ENCODE measurements around the gene SLC15A5.
A peak's percentile ranks its signal among the peaks of the same experiment; 100 is the strongest.

Gene SLC15A5

GRCh38 chr12:16258963-16259362 is 18.5 kb downstream of the SLC15A5 start:
- DNase-seq: no peak

- DNase-seq: no peak
Measured at GRCh38 chr12:16246264-16246663, 31.2 kb downstream of the SLC15A5 start.

DNA sequence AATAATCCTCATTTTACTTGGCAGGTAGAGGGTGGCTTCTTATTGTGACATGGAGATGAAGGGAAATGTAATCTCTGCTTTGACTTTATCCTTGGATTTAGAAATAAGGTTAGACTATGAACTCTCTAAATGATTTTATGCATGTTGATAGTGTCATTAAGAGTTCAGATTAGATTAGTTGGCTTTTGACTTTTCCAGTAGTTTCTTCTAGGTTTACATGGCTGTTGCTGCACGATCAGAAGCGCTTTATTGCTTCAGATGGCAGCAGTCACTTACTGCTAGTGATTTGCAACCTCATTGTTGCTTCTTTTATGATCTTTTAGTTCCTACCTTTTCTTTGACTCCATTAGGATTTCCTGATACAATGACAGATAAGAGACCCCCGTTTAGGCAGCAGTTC is 32.3 kb downstream of the SLC15A5 start:
- no peak for DNase-seq

DNA sequence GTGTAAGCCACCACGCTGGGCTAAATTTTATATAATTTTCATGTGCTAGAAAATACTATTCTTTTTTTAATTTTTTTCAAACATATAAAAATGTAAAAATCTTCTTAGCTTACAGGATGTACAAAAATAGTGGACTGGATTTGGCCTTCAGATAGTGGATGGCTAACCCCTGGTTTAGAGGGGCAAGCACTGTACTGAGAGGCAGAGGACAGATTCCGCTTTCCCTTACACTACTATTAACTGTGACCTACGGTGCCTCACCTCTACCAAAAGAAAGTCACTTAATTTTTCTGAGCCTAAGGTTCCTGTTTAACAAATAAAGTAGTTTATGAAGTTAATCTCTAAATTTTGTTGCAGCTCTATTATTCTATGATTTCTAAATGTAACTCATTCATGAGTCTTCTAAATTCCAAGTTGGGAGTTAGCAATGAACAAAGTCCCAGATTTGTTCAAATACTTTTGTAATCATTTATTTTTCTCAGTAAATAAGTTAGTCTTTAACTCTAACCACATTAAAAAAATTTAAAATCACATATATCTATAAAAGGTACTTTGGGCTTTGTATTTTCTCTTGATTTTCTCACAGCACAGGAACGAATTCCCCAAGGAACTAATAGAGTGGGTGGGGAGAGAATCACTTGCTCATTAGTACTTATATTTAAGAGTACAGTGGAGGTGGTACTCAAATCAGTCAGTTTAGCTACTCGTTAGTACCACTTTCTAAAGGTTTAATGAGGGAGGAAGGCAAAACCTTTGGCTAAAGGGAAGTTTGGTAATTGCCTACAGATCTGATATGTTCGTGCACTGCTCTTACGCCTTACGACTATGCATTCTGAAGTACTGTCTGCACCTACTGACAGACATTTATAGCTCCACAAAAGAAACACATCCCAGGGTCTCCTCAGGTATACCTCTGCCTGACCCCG is 33.7 kb downstream of the SLC15A5 start:
- no peak for DNase-seq

DNA sequence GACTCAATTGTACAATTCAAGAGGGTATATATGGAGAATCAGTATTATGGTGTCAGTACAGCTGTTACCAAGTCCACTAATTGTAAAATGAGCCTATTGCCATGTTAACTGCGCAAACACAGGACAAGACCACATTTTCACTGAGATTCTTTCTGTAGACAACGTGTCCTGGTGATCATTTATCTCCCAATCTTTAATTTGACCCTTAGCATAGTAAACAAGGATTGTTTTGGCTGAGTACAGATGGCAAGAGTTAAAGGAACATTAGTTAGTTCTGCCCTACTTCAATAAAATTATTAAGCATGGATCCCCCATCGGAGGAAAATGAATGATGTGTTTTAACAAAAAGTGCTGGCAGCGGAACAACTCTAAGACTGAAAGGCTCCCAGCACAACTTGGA is 36.1 kb downstream of the SLC15A5 start:
- DNase-seq: no peak

DNA sequence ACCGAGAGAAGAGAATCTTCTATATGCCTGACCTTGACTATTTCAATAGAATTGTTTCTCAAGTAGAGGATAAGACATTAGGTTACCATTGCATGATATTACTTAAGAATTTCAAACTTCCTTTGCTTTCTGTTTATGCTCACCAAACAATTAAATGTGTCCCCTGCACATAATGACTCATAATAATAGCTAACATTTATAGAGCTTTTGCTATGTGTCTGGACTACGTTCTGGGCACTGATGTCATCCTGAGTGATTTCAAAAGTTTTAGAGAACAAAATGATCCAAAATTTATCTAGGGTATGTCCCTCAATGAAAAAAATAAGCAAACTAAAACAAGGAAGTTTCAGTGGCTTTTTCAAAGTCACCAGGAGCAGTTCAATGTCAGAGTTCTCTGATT is 38.8 kb downstream of the SLC15A5 start:
- no peak for DNase-seq

DNA sequence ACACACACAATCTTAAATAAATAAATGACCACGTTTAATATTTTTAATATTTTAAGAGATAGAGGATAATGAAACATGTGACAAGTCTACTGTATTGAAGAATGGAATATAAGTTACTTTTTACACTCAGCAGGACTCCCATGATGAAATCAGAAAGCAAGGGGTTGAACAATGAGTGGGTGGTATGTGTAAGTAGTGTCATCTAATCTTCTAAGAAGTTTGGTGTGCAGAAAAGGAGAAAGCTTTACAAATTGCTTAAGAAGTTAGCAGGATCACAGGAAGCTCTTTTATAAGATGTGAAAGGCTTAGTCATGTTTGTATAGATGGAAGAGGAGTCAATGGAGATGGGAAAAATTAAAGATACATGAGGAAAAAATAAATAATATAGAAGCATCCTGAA is 47.8 kb downstream of the SLC15A5 start:
- no peak for DNase-seq

DNA sequence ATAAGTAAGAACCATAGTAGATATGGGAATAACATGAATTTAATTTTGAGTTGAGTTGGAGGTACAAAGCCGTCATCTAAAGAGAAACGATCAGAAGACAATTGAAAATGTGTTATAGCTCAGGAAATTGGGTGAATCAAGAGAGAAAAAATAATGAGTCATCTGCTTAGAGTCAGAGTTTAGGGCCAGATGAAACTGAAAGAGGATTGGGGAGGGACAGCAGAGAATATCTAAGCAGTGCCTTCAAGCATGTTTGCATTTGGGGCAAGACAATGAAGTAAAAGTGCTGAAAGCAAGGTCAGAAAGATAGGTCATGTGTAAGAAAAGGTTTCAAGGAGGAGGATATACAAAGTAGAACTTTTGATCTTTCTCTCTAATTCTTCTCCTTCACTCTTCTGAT is 49.4 kb downstream of the SLC15A5 start:
- DNase-seq: no peak

- DNase-seq: no peak
Measured at GRCh38 chr12:16225692-16226091, 51.8 kb downstream of the SLC15A5 start.

DNA sequence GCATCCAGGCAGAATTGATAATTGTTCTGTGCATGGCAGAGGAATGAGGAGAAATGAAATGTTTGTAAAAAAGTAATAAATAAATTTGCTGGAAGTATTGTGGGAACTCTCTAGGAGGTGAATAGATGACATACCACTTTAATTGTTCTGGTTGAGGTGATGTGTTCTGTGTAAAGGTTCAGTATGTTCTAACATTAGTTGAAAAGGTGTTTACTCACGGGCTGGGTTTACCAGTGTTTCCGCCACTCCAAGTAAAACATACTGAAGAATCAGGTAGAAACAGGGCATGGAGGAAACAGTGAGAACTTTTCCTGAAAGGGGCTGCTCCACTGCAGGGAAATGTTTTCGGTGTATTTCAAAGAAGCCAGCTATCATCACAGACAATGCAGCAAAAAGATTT is 53.3 kb downstream of the SLC15A5 start:
- DNase-seq: no peak

DNA sequence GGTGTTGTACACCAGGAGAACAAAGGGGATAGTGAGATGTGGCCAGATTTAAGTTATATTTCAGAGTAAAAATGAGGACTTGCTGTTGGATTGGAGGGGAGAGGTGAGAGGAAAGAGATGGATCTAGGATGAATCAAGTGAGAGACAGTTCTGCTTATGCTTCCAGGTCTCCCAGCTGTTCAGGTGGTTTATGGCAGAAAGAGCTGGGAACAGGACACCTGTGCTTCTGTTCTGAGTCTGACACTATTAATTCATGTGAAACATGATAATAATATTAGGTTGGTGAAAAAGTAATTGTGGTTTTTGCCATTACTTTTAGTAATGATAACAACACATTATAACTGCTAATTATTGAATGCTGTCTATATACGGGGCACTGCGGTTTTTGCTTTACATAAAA is 55.7 kb downstream of the SLC15A5 start:
- DNase-seq: no peak

- DNase-seq: no peak
Measured at GRCh38 chr12:16220120-16220519, 57.4 kb downstream of the SLC15A5 start.

DNA sequence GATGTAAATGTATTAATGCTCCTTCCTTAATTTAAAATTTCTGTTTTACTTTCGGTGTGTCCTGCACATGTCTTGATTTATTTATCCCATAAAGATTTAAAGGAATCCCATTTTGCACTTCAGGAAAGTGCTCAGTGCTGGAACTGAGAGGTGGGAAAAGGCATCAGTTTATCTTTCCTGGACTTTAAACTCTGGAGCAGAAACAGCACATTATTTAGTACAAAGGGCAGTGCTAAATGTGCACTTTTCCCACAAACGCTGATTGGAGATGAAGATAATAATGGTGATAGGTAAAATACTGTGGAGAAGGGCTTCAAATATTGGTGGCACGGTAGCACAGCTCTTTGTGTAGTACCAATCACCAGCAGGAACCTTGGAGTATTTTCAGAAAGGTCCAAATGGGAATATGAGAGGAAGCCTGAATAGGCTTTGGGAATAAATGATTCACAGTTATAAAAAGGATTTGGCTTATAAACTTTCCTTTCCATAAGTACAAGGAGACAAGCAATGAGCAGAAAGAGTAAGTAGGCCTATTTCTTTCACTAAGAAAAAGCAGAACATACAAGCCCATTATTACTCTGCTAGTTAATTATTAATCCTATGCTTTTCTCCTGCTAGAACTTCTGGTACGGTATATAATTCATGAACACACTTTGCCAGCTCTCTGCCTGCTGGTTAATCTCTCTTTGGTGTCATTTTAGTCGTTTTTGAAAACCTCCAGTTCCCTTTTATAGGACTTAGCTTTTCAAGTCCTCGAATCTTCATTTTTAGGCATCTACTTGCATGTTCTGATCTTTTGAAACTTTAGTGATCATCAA is 58.3 kb downstream of the SLC15A5 start:
- no peak for DNase-seq

GRCh38 chr12:16218234-16218633 is 59.3 kb downstream of the SLC15A5 start:
- DNase-seq: no peak

- no peak for DNase-seq
Measured at GRCh38 chr12:16211731-16212130, 65.8 kb downstream of the SLC15A5 start.

- no peak for DNase-seq
Measured at GRCh38 chr12:16198884-16199283, 78.6 kb downstream of the SLC15A5 start.

- DNase-seq: no peak
Measured at GRCh38 chr12:16197600-16197999, 79.9 kb downstream of the SLC15A5 start.

DNA sequence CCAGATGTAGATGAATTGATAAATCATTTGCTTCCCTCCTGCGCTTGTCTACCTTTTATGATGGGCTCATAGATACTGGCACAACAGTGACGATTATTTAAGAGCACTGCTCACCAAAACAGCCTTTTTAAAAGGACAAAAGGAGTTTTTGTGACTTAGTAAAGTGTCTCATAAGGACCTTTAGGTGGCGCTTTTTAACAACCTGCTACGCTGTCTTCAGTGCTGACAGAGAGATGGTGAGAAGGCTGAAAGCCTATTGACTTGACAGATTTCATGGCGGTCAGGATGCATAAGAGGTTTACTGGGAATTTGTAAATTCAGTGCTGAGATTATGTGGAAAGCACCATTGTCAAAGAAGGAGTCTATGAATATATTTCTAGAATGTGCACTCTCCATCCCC is 87.6 kb downstream of the SLC15A5 start:
- no peak for DNase-seq

DNA sequence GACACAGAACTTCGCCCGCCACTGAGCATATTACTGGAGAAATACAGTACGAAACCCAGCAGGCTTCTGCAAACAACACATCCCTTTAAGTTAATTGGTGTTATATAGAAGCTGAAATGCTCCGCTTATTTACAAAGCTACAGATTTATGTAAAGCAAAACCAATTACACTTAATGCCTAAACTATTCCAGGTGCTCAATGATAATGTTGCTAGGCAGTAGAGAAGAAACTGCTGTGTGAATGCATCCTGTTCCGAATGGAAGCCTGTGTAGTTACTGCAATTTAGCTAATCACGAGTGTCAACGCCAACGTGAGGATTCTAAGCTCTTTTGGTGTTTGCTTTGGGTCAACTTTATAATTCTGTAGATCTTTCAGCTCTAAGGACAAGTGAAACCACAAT is 89.8 kb downstream of the SLC15A5 start:
- DNase-seq: no peak

GRCh38 chr12:16184681-16185080 is 92.8 kb downstream of the SLC15A5 start:
- DNase-seq: peak; percentile 70

- no peak for DNase-seq
Measured at GRCh38 chr12:16183541-16183940, 93.9 kb downstream of the SLC15A5 start.

- no peak for DNase-seq
Measured at GRCh38 chr12:16175840-16176239, 101.6 kb downstream of the SLC15A5 start.

GRCh38 chr12:16174282-16174681 is 103.2 kb downstream of the SLC15A5 start:
- DNase-seq: no peak

- DNase-seq: no peak
Measured at GRCh38 chr12:16171348-16171747, 106.1 kb downstream of the SLC15A5 start.
